Stimulated activated CD4-positive, alpha-beta T cell treated with anti-CD3 and anti-CD28 coated beads, Interleukin-1b, Interleukin-23, amount 100 ng/mL, for 24 hours (primary cell): ENCODE data around the gene ACTL8.

Experiments
- DNase-seq, 4 experiments: peaks; one replicate each; pipeline ENCODE4 v3.0.0-alpha.2; 2020; ENCODE audit warnings: low read depth in 4 of 4, low spot score in 1 of 4

ACTL8 gene

GRCh38 chr1:17802164-17802563, 47.0 kb downstream of the ACTL8 start:
- no peak for DNase-seq

GRCh38 chr1:17802945-17803344, 47.8 kb downstream of the ACTL8 start:
- no peak for DNase-seq

GRCh38 chr1:17805869-17806684, 50.9 kb downstream of the ACTL8 start:
- DNase-seq: no peak

- no peak for DNase-seq
Measured at GRCh38 chr1:17808816-17809215, 53.7 kb downstream of the ACTL8 start.

GRCh38 chr1:17810668-17811067, 55.5 kb downstream of the ACTL8 start:
- DNase-seq: no peak

- DNase-seq: no peak
Measured at GRCh38 chr1:17816511-17816910, 61.4 kb downstream of the ACTL8 start.

- no peak for DNase-seq
Measured at GRCh38 chr1:17819129-17819802, 64.1 kb downstream of the ACTL8 start.

GRCh38 chr1:17820198-17820597, 65.1 kb downstream of the ACTL8 start:
- DNase-seq: no peak

- no peak for DNase-seq
Measured at GRCh38 chr1:17822741-17823426, 67.8 kb downstream of the ACTL8 start.

GRCh38 chr1:17825273-17826164, 70.4 kb downstream of the ACTL8 start:
- DNase-seq: no peak

GRCh38 chr1:17826165-17826488, 71.0 kb downstream of the ACTL8 start:
- peak in 1 of 4 experiments; percentile 6 for DNase-seq

- DNase-seq: no peak
Measured at GRCh38 chr1:17828991-17829390, 73.9 kb downstream of the ACTL8 start.

- DNase-seq: no peak
Measured at GRCh38 chr1:17829579-17829978, 74.4 kb downstream of the ACTL8 start.

- DNase-seq: no peak
Measured at GRCh38 chr1:17831597-17831996, 76.5 kb downstream of the ACTL8 start.

GRCh38 chr1:17833661-17834501, 78.7 kb downstream of the ACTL8 start:
- no peak for DNase-seq

GRCh38 chr1:17834561-17835100, 79.5 kb downstream of the ACTL8 start:
- no peak for DNase-seq

GRCh38 chr1:17837233-17838030, 82.3 kb downstream of the ACTL8 start:
- DNase-seq: no peak

- DNase-seq: no peak
Measured at GRCh38 chr1:17839641-17840196, 84.6 kb downstream of the ACTL8 start.

GRCh38 chr1:17841944-17842343, 86.8 kb downstream of the ACTL8 start:
- no peak for DNase-seq
